ENCODE measurements around the gene C1QL2. TPM values are rescaled to one million over a fixed set of nuclear protein-coding genes. Genes with fewer than 3 reads are reported as not detected.

Gene C1QL2
- total RNA-seq, 1 donor from 2014 or later, result not detected

DNA sequence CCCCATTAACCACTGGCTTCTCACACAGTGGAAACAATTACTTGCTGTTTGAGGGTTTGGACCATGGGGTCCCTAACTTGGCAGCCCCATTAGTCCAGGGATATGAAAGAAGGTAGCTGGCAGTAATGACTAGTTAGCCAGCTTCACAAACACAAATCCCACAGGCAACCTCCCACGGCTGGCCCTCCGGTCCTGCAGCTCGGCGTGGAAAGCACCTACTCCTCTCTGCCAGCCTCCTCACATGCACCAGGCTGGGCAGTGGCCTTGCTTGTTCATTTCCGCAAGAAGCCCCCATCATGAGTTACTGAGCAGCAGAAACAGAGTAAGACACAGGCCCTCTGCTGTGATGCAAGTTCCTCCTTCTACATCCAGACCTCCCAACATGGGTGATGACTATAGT, 13.7 kb downstream of the C1QL2 start:
- DNase-seq (ENCODE audit: extremely low spot score, unreplicated experiment), result no peak
- H3K4me3 Mint-ChIP-seq (ENCODE audit: unreplicated experiment), result no peak overlapping the region
- H3K36me3 Mint-ChIP-seq (ENCODE audit: unreplicated experiment), result no peaks in the 10 kb centered on the region
- no peaks in the 10 kb centered on the region for H3K9me3 Mint-ChIP-seq (ENCODE audit: unreplicated experiment)
- H3K27ac Mint-ChIP-seq (ENCODE audit: unreplicated experiment), result no peak overlapping the region
- H3K27me3 Mint-ChIP-seq (ENCODE audit: unreplicated experiment), result peaks cover 36% of the 10 kb centered on the region
- TF ChIP-seq, protein P1, sequence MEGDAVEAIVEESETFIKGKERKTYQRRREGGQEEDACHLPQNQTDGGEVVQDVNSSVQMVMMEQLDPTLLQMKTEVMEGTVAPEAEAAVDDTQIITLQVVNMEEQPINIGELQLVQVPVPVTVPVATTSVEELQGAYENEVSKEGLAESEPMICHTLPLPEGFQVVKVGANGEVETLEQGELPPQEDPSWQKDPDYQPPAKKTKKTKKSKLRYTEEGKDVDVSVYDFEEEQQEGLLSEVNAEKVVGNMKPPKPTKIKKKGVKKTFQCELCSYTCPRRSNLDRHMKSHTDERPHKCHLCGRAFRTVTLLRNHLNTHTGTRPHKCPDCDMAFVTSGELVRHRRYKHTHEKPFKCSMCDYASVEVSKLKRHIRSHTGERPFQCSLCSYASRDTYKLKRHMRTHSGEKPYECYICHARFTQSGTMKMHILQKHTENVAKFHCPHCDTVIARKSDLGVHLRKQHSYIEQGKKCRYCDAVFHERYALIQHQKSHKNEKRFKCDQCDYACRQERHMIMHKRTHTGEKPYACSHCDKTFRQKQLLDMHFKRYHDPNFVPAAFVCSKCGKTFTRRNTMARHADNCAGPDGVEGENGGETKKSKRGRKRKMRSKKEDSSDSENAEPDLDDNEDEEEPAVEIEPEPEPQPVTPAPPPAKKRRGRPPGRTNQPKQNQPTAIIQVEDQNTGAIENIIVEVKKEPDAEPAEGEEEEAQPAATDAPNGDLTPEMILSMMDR (IDR thresholded peaks at IDR 0.05), result no peak
- no peaks in the 10 kb centered on the region for H3K4me1 Mint-ChIP-seq (ENCODE audit: unreplicated experiment)

DNA sequence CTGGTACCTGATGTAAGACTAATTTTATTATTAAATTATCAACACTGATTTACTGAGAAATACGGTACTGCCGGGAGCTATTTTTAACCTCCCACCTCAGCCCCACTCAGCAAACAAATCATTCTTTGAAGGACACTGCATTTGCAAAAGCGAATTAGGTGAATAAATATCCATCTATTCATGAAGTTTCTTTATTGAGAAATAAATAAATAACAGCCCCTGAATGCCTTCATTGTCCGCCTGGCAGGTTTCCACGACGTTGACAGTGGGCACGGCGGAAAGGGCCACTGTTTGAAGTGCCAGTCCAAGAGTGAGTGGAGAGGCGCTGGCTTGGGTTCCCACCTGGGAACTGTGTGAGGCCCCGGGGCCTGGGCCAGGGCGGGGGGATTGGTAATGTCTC, 15.7 kb downstream of the C1QL2 start:
- Mint-ChIP-seq H3K36me3 (ENCODE audit: unreplicated experiment) (no peaks in the 10 kb centered on the region), H3K27ac (ENCODE audit: unreplicated experiment) (no peak overlapping the region), H3K9me3 (ENCODE audit: unreplicated experiment) (no peaks in the 10 kb centered on the region), H3K4me1 (ENCODE audit: unreplicated experiment) (no peaks in the 10 kb centered on the region), H3K4me3 (ENCODE audit: unreplicated experiment) (no peak overlapping the region), H3K27me3 (ENCODE audit: unreplicated experiment) (peaks cover 33% of the 10 kb centered on the region)
- no peak for DNase-seq (ENCODE audit: extremely low spot score, unreplicated experiment)
- TF ChIP-seq, protein P1 (IDR thresholded peaks at IDR 0.05), result no peak

DNA sequence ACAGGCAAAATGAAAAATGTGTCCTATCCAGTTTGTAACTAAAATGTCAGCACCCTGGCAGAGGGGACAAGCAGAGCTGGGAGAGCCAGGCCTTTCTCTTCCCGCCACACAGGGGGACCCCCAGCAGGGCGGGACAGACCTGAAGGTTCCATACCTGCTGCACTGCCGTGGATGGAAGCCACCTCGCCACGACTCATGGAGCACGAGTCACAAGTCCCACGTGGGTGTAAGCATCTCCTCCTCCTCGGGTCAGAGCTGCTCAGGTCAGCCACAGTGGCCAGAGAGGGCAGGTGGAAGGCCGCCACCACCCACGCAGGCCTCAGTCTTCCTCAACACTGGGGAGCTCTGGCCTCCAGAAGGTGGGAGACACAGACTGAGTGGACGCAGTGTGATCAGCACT, 21.0 kb downstream of the C1QL2 start:
- no peak overlapping the region for H3K4me3 Mint-ChIP-seq (ENCODE audit: unreplicated experiment)
- no peaks in the 10 kb centered on the region for H3K36me3 Mint-ChIP-seq (ENCODE audit: unreplicated experiment)
- H3K27me3 Mint-ChIP-seq (ENCODE audit: unreplicated experiment), result peaks cover 21% of the 10 kb centered on the region
- H3K9me3 Mint-ChIP-seq (ENCODE audit: unreplicated experiment), result no peaks in the 10 kb centered on the region
- TF ChIP-seq, protein P1 (IDR thresholded peaks at IDR 0.05), result no peak
- H3K4me1 Mint-ChIP-seq (ENCODE audit: unreplicated experiment), result no peaks in the 10 kb centered on the region
- H3K27ac Mint-ChIP-seq (ENCODE audit: unreplicated experiment), result no peak overlapping the region
- DNase-seq (ENCODE audit: extremely low spot score, unreplicated experiment), result no peak

DNA sequence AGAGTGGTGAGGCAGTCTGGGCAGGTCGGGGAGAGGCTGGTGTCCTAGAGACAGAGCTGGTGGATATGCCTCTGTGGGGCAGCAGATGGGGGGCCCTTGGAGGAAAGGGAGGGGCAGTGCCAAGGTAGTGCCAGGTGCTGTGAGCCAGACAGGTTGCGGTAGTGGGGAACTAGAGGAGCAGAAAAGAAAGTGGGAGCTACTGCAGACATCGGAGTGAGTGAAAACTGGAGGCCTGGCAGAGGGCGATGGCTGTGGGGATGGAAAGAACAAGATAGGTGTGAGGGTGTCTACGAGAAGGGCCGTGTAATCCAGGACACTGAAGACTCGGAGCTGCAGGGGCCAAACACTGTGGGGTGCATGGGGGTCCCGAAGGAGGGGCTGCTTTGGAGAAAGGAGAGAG, 21.7 kb downstream of the C1QL2 start:
- no peak for DNase-seq (ENCODE audit: extremely low spot score, unreplicated experiment)
- H3K4me1 Mint-ChIP-seq (ENCODE audit: unreplicated experiment), result no peaks in the 10 kb centered on the region
- H3K27me3 Mint-ChIP-seq (ENCODE audit: unreplicated experiment), result peaks cover 21% of the 10 kb centered on the region
- no peak overlapping the region for H3K4me3 Mint-ChIP-seq (ENCODE audit: unreplicated experiment)
- TF ChIP-seq, protein P1 (IDR thresholded peaks at IDR 0.05), result no peak
- H3K36me3 Mint-ChIP-seq (ENCODE audit: unreplicated experiment), result no peaks in the 10 kb centered on the region
- no peaks in the 10 kb centered on the region for H3K9me3 Mint-ChIP-seq (ENCODE audit: unreplicated experiment)
- no peak overlapping the region for H3K27ac Mint-ChIP-seq (ENCODE audit: unreplicated experiment)

DNA sequence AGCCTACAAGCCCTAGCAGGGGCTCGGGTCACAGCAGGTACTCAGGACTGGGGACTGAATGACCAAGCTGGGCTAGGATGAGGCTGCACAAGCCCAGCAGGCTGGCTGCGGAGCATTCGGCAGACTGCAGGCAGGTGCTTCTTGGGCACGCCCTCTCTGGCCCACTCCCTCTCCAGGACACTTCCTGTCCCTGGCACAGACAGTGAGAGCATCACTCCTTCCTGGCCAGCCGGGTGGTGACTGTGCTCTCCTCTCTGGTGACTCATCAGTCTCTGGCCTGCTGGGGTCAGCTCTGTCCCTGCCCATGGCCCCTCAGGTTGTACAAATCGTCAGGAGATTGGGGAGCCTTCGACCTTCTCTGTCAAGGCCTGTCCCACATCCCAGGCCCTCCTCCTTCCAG, 22.5 kb downstream of the C1QL2 start:
- no peaks in the 10 kb centered on the region for H3K36me3 Mint-ChIP-seq (ENCODE audit: unreplicated experiment)
- no peaks in the 10 kb centered on the region for H3K9me3 Mint-ChIP-seq (ENCODE audit: unreplicated experiment)
- no peak overlapping the region for H3K27ac Mint-ChIP-seq (ENCODE audit: unreplicated experiment)
- DNase-seq (ENCODE audit: extremely low spot score, unreplicated experiment), result no peak
- H3K4me3 Mint-ChIP-seq (ENCODE audit: unreplicated experiment), result no peak overlapping the region
- H3K4me1 Mint-ChIP-seq (ENCODE audit: unreplicated experiment), result no peaks in the 10 kb centered on the region
- TF ChIP-seq, protein P1 (IDR thresholded peaks at IDR 0.05), result no peak
- H3K27me3 Mint-ChIP-seq (ENCODE audit: unreplicated experiment), result peaks cover 21% of the 10 kb centered on the region

All from osteocyte (in vitro differentiated cells).